Measurements from ENCODE around the gene PILRA. TPM values are rescaled to one million over a fixed set of nuclear protein-coding genes. Genes with fewer than 3 reads are reported as not detected.

Gene PILRA
- total and polyA plus RNA-seq, 2 of the 8 experiments (the other 6 are each of a cell fraction or from before 2014, with no cell fraction given) = 7.6 to 10.6 TPM

DNA sequence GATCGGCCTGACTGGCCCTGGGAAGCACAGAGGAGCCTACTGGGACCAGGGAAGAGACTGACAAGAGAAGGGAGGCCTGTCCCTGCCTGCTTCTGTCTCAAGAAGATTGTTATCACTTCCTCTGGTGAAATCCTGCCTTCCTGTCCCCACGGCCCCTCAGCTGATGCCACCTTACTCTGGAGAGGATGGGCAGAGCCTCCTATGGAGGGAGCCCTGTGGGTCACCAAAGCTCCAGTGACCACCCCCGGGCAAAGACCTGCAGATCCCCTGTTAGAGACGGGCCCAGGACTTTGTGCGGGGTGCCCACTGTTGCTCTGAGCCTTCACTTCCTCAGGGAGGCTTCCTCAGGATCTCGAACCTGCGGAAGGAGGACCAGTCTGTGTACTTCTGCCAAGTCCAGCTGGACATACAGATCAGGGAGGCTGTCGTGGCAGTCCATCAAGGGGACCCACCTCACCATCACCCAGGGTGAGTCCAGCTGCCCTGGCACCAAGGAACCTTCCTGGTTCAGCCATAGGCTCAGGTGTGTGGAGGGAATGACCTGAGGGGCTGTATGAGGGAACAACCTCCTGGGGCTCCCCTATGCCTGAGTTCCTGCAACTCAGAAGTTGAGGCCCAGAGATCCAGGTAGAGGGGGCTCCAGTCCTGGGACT lies 16.7 kb upstream of the PILRA start:
- POLR2A ChIA-PET (ENCODE audit: partially characterized antibody) = interaction anchor here (0.6 to 3.2 kb wide), 5 partner anchors 8 to 330 kb away, joined by 3 to 12 read pairs (median 6); no protein-coding TSS in a partner anchor
- 78% methylated on average over 8 of the region's 8 CpGs; no CpG with 5 or more reads in 1 of the 2 experiments for WGBS, 2 experiments (ENCODE audit: extremely low coverage in 1 of 2, insufficient coverage in 1 of 2, insufficient read length in 1 of 2, insufficient replicate concordance in 2 of 2, low coverage in 1 of 2, low lambda C conversion rate in 2 of 2, missing lambda C conversion rate in 1 of 2)
- Histone ChIP-seq H2BK12ac (ENCODE audit: low read depth, low read length) (no peak overlapping the region), H3K4ac (replicated peaks; ENCODE audit: insufficient read length, low read depth, low read length) (no peak overlapping the region), H3K27ac (ENCODE audit: low read depth, low read length) (no peak overlapping the region), H3K4me2 (ENCODE audit: insufficient read depth in 1 of 2, low read depth in 2 of 2, low read length in 2 of 2) (no peak overlapping the region), H4K5ac (ENCODE audit: insufficient read length, low read depth, low read length) (no peak overlapping the region), H3K4me1 (replicated peaks in 1 of 4; ENCODE audit: control insufficient read depth in 3 of 4, insufficient read depth in 4 of 4, low read length in 3 of 4) (no peaks in the 10 kb centered on the region), H3K18ac (ENCODE audit: extremely low read depth, low read length) (no peak overlapping the region), H3K9ac (replicated peaks in 1 of 4; ENCODE audit: extremely low read depth in 1 of 4, low read depth in 3 of 4, low read length in 3 of 4) (no peak overlapping the region), H4K20me1 (replicated peaks in 1 of 2; ENCODE audit: control insufficient read depth in 1 of 2, insufficient read depth in 2 of 2, low read length in 2 of 2) (peaks cover 2 to 8% of the 10 kb centered on the region in 2 experiments), H2BK5ac (ENCODE audit: low read depth, low read length) (no peak overlapping the region), H2BK15ac (ENCODE audit: low read length) (no peak overlapping the region), H2AK5ac (ENCODE audit: low read depth, low read length) (no peak overlapping the region), H4K91ac (replicated peaks; ENCODE audit: insufficient read length, low read length) (no peak overlapping the region), H3K9me3 (ENCODE audit: insufficient read depth in 2 of 2, low read depth in 1 of 2, low read length in 1 of 2) (no peaks in the 10 kb centered on the region), H3K27me3 (replicated peaks in 1 of 4; ENCODE audit: control insufficient read depth in 3 of 4, extremely low read depth in 1 of 4, insufficient read depth in 3 of 4, low read length in 3 of 4) (no peaks in the 10 kb centered on the region), H3K14ac (ENCODE audit: insufficient read length) (no peak overlapping the region), H3K23me2 (ENCODE audit: low read depth, low read length) (no peaks in the 10 kb centered on the region), H3K79me2 (ENCODE audit: control insufficient read depth in 1 of 2, insufficient read depth in 2 of 2, low read length in 2 of 2) (no peaks in the 10 kb centered on the region), H3K36me3 (ENCODE audit: control insufficient read depth in 2 of 4, insufficient read depth in 4 of 4, low read length in 3 of 4) (peaks cover 27 to 71% (median 52%) of the 10 kb centered on the region in 4 experiments), H3K4me3 (ENCODE audit: extremely low read depth in 1 of 4, insufficient read depth in 2 of 4, low read depth in 3 of 4, low read length in 4 of 4) (no peak overlapping the region), H2BK120ac (replicated peaks; ENCODE audit: low read depth, low read length) (no peak overlapping the region), H3K23ac (ENCODE audit: insufficient read length) (no peak overlapping the region), H3K79me1 (ENCODE audit: low read depth, low read length) (no peaks in the 10 kb centered on the region), H4K8ac (ENCODE audit: extremely low read depth, insufficient read depth, low read length) (peak overlapping the region; percentile 57; the same call in 1 of the 2 replicates), H2BK20ac (ENCODE audit: low read length) (no peak overlapping the region), H3K56ac (replicated peaks; ENCODE audit: insufficient read length, low read depth, low read length) (no peak overlapping the region), H2AFZ (ENCODE audit: low read length) (no peak overlapping the region)
- FAIRE-seq (no peak), DNase-seq (ENCODE audit: low read depth in 1 of 2, low spot score in 2 of 2) (no peak)
- CTCF ChIA-PET (ENCODE audit: partially characterized antibody) = interaction anchor here (2.0 kb wide), 1 partner anchor 11 kb away, joined by 5 read pairs; no protein-coding TSS in a partner anchor
- TF ChIP-seq, protein P1, sequence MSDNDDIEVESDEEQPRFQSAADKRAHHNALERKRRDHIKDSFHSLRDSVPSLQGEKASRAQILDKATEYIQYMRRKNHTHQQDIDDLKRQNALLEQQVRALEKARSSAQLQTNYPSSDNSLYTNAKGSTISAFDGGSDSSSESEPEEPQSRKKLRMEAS (IDR thresholded peaks at IDR 0.05) = no peak
- TF ChIP-seq KDM5A (IDR thresholded peaks at IDR 0.05; ENCODE audit: low read length) (no peak), YY1 (IDR thresholded peaks at IDR 0.05; ENCODE audit: low read depth, low read length) (no peak), HDAC2 (IDR thresholded peaks at IDR 0.05; ENCODE audit: borderline replicate concordance in 1 of 2, low read depth in 2 of 2, low read length in 2 of 2) (no peak), CEBPB (IDR thresholded peaks at IDR 0.05; ENCODE audit: low read depth, low read length) (no peak), CTBP2 (IDR thresholded peaks at IDR 0.05; ENCODE audit: borderline replicate concordance, insufficient read depth, insufficient read length, low read length) (no peak), TAF1 (IDR thresholded peaks at IDR 0.05; ENCODE audit: low read depth, low read length) (no peak), FOSL1 (IDR thresholded peaks at IDR 0.05; ENCODE audit: insufficient read depth, low read depth, low read length) (no peak), ASH2L (IDR thresholded peaks at IDR 0.05; ENCODE audit: low read length) (no peak)
- TF ChIP-seq, protein P2, sequence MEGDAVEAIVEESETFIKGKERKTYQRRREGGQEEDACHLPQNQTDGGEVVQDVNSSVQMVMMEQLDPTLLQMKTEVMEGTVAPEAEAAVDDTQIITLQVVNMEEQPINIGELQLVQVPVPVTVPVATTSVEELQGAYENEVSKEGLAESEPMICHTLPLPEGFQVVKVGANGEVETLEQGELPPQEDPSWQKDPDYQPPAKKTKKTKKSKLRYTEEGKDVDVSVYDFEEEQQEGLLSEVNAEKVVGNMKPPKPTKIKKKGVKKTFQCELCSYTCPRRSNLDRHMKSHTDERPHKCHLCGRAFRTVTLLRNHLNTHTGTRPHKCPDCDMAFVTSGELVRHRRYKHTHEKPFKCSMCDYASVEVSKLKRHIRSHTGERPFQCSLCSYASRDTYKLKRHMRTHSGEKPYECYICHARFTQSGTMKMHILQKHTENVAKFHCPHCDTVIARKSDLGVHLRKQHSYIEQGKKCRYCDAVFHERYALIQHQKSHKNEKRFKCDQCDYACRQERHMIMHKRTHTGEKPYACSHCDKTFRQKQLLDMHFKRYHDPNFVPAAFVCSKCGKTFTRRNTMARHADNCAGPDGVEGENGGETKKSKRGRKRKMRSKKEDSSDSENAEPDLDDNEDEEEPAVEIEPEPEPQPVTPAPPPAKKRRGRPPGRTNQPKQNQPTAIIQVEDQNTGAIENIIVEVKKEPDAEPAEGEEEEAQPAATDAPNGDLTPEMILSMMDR (IDR thresholded peaks at IDR 0.05; ENCODE audit: control extremely low read depth in 1 of 3, insufficient read depth in 1 of 3, low read depth in 1 of 3, low read length in 3 of 3) = no peak
